ENCODE measurements around the gene SOX18.

SOX18 gene

GRCh38 chr20:64037199-64037497, 12.3 kb downstream of the SOX18 start:
- no peak for DNase-seq (ENCODE audit: low read depth)

- DNase-seq (ENCODE audit: low read depth), result no peak
These were observed 12.9 kb downstream of the SOX18 start for GRCh38 chr20:64036346-64037198.

GRCh38 chr20:64035933-64036345, 13.5 kb downstream of the SOX18 start, which contains the start of gene C20orf204:
Gene C20orf204 (plus strand): TSS chr20:64036182. CDS start chr20:64036324, 142 bp downstream.
- DNase-seq (ENCODE audit: low read depth), result no peak

- no peak for DNase-seq (ENCODE audit: low read depth)
These were observed 14.1 kb downstream of the SOX18 start for GRCh38 chr20:64035066-64035932.

- no peak for DNase-seq (ENCODE audit: low read depth)
These were observed 15.4 kb downstream of the SOX18 start for GRCh38 chr20:64033981-64034493.

- DNase-seq (ENCODE audit: low read depth), result no peak
These were observed 16.5 kb downstream of the SOX18 start for GRCh38 chr20:64032706-64033624.

GRCh38 chr20:64031822-64032314, 17.6 kb downstream of the SOX18 start:
- DNase-seq (ENCODE audit: low read depth), result no peak

GRCh38 chr20:64030371-64031134, 18.9 kb downstream of the SOX18 start:
- no peak for DNase-seq (ENCODE audit: low read depth)

- DNase-seq (ENCODE audit: low read depth), result no peak
These were observed 19.9 kb downstream of the SOX18 start for GRCh38 chr20:64029293-64030117.

GRCh38 chr20:64027981-64028685, 21.3 kb downstream of the SOX18 start:
- DNase-seq (ENCODE audit: low read depth), result no peak

GRCh38 chr20:64025826-64026412, 23.5 kb downstream of the SOX18 start:
- no peak for DNase-seq (ENCODE audit: low read depth)

GRCh38 chr20:64025101-64025825, 24.2 kb downstream of the SOX18 start:
- DNase-seq (ENCODE audit: low read depth), result no peak

GRCh38 chr20:64024141-64024990, 25.1 kb downstream of the SOX18 start:
- DNase-seq (ENCODE audit: low read depth), result no peak

- DNase-seq (ENCODE audit: low read depth), result no peak
These were observed 25.9 kb downstream of the SOX18 start for GRCh38 chr20:64023361-64024140.

GRCh38 chr20:64022671-64023360, 26.6 kb downstream of the SOX18 start:
- no peak for DNase-seq (ENCODE audit: low read depth)

Measured in fibroblast of the conjunctiva (primary cell).